ENCODE results near the gene GCFC2. TPM values are rescaled to one million over a fixed set of nuclear protein-coding genes. Genes with fewer than 3 reads are reported as not detected.
"Not testable (repeated sequence)": the region's sequence is repeated elsewhere in the genome, so short reads cannot be mapped to it uniquely, and the experiment has no call there.

GCFC2 gene
- total and polyA plus RNA-seq, 4 donors = 10.4 to 28.2 (median 17.2) TPM

DNA sequence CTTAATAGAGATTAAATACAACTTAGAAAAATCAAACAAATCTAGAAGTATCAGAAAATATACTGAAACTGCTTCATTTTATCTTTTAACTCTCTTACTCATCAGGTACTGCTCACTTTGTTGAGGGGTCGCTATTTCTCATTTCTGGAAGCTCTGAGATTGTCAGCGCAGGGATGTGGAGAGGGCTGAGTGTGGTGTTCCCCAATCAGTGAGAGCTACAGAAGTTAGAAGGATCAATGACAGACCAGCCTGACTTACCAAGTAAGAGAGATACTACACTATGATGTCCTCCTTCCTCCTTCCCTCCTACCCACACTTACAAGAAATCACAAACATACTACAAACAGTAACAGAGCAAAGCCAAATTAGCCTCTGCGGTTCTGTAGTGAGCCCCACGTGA lies 8.1 kb downstream of the GCFC2 start:
- Histone ChIP-seq H3K27ac (ENCODE audit: low read depth in 1 of 2, low read length in 2 of 2) (no peak overlapping the region), H3K4me1 (ENCODE audit: control insufficient read depth in 4 of 4, insufficient read depth in 4 of 4, low read length in 3 of 4) (peaks cover 0 to 2% (median 0%) of the 10 kb centered on the region in 4 donors), H3K9me3 (ENCODE audit: control insufficient read depth in 4 of 4, low read length in 3 of 4) (no peaks in the 10 kb centered on the region), H3K9ac (ENCODE audit: low read depth in 1 of 2, low read length in 2 of 2) (no peak overlapping the region), H3K36me3 (ENCODE audit: control insufficient read depth in 4 of 4, insufficient read depth in 3 of 4, low read depth in 1 of 4, low read length in 3 of 4) (peaks cover 10 to 63% (median 44%) of the 10 kb centered on the region in 4 donors), H3K4me3 (ENCODE audit: low read depth in 1 of 3, low read length in 3 of 3) (no peak overlapping the region), H3K27me3 (ENCODE audit: control insufficient read depth in 4 of 4, insufficient read depth in 4 of 4, low read length in 3 of 4) (no peaks in the 10 kb centered on the region)
- TF ChIP-seq JUND (IDR thresholded peaks at IDR 0.05) = no peak
- no peak for TF ChIP-seq SP1 (IDR thresholded peaks at IDR 0.05)
- WGBS = 98% methylated on average over 4 of the region's 4 CpGs
- DNase-seq (ENCODE audit: low spot score) = no peak

DNA sequence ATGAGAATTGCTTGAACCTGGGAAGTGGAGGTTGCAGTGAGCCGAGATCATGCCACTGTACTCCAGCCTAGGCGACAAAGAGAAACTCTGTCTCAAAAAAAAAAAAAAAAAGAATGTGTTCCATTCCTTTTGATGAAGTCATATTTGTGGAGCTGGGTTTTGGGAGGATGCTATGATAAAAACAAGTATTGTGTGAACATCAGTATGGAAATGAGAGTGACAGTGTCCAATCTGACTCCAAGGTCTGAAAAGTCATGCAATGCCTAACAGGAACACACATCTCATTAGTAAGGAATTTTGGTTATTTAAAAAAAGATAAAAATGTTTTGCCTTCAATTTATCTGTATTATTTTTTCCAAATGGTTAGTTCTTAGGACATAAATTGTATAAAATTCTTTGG lies 11.8 kb downstream of the GCFC2 start:
- Histone ChIP-seq H3K9me3 (ENCODE audit: control insufficient read depth in 4 of 4, low read length in 3 of 4) (no peaks in the 10 kb centered on the region), H3K27ac (ENCODE audit: low read depth in 1 of 2, low read length in 2 of 2) (no peak overlapping the region), H3K4me3 (ENCODE audit: low read depth in 1 of 3, low read length in 3 of 3) (no peak overlapping the region), H3K4me1 (ENCODE audit: control insufficient read depth in 4 of 4, insufficient read depth in 4 of 4, low read length in 3 of 4) (no peaks in the 10 kb centered on the region), H3K36me3 (ENCODE audit: control insufficient read depth in 4 of 4, insufficient read depth in 3 of 4, low read depth in 1 of 4, low read length in 3 of 4) (peaks cover 6 to 54% (median 48%) of the 10 kb centered on the region in 4 donors), H3K9ac (ENCODE audit: low read depth in 1 of 2, low read length in 2 of 2) (no peak overlapping the region), H3K27me3 (ENCODE audit: control insufficient read depth in 4 of 4, insufficient read depth in 4 of 4, low read length in 3 of 4) (no peaks in the 10 kb centered on the region)
- 95% methylated on average over 2 of the region's 2 CpGs for WGBS
- DNase-seq (ENCODE audit: low spot score) = no peak
- TF ChIP-seq, protein P1, sequence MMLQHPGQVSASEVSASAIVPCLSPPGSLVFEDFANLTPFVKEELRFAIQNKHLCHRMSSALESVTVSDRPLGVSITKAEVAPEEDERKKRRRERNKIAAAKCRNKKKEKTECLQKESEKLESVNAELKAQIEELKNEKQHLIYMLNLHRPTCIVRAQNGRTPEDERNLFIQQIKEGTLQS (IDR thresholded peaks at IDR 0.05) = no peak
- TF ChIP-seq NR2F2 (IDR thresholded peaks at IDR 0.05) = no peak
- no peak for TF ChIP-seq YY1 (IDR thresholded peaks at IDR 0.05)
- no peak for TF ChIP-seq FOXA1 (IDR thresholded peaks at IDR 0.05)
- TF ChIP-seq GABPA (IDR thresholded peaks at IDR 0.05 in 1 of 2, conservative IDR thresholded peaks at IDR 0.05 in 1 of 2) = no peak
- no peak for TF ChIP-seq RXRA (IDR thresholded peaks at IDR 0.05)
- no peak for TF ChIP-seq SP1 (IDR thresholded peaks at IDR 0.05)
- TF ChIP-seq, protein P2, sequence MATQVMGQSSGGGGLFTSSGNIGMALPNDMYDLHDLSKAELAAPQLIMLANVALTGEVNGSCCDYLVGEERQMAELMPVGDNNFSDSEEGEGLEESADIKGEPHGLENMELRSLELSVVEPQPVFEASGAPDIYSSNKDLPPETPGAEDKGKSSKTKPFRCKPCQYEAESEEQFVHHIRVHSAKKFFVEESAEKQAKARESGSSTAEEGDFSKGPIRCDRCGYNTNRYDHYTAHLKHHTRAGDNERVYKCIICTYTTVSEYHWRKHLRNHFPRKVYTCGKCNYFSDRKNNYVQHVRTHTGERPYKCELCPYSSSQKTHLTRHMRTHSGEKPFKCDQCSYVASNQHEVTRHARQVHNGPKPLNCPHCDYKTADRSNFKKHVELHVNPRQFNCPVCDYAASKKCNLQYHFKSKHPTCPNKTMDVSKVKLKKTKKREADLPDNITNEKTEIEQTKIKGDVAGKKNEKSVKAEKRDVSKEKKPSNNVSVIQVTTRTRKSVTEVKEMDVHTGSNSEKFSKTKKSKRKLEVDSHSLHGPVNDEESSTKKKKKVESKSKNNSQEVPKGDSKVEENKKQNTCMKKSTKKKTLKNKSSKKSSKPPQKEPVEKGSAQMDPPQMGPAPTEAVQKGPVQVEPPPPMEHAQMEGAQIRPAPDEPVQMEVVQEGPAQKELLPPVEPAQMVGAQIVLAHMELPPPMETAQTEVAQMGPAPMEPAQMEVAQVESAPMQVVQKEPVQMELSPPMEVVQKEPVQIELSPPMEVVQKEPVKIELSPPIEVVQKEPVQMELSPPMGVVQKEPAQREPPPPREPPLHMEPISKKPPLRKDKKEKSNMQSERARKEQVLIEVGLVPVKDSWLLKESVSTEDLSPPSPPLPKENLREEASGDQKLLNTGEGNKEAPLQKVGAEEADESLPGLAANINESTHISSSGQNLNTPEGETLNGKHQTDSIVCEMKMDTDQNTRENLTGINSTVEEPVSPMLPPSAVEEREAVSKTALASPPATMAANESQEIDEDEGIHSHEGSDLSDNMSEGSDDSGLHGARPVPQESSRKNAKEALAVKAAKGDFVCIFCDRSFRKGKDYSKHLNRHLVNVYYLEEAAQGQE (IDR thresholded peaks at IDR 0.05) = no peak

DNA sequence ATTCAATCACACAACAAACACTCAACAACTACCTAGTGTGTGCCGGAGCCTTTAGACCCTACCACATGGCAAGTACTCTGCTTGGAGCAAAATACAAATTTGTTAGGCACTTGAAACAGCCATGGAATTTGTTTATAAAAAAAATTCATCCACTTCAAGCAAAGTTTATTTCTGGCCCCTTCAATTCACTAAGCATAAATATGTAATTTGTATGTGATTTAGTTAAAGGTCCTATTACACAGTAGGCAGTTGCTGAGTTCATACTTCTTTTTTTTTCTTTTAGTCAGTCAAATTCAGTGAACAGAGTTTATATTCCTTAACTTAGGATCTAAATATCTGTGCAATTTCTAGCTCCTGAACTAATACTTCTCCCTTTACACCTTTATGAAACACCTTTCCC lies 22.5 kb downstream of the GCFC2 start:
- no peaks in the 10 kb centered on the region for H3K27me3 ChIP-seq (ENCODE audit: control insufficient read depth in 4 of 4, insufficient read depth in 4 of 4, low read length in 3 of 4)
- DNase-seq (ENCODE audit: low spot score) = no peak
- H3K27ac ChIP-seq (ENCODE audit: low read depth in 1 of 2, low read length in 2 of 2) = no peak overlapping the region
- no peak for TF ChIP-seq RAD21 (IDR thresholded peaks at IDR 0.05)
- TF ChIP-seq, protein P3, sequence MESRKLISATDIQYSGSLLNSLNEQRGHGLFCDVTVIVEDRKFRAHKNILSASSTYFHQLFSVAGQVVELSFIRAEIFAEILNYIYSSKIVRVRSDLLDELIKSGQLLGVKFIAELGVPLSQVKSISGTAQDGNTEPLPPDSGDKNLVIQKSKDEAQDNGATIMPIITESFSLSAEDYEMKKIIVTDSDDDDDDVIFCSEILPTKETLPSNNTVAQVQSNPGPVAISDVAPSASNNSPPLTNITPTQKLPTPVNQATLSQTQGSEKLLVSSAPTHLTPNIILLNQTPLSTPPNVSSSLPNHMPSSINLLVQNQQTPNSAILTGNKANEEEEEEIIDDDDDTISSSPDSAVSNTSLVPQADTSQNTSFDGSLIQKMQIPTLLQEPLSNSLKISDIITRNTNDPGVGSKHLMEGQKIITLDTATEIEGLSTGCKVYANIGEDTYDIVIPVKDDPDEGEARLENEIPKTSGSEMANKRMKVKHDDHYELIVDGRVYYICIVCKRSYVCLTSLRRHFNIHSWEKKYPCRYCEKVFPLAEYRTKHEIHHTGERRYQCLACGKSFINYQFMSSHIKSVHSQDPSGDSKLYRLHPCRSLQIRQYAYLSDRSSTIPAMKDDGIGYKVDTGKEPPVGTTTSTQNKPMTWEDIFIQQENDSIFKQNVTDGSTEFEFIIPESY (IDR thresholded peaks at IDR 0.05) = no peak
- TF ChIP-seq SP1 (IDR thresholded peaks at IDR 0.05) = no peak
- no peak for TF ChIP-seq YY1 (IDR thresholded peaks at IDR 0.05)
- no peak for TF ChIP-seq FOXA2 (IDR thresholded peaks at IDR 0.05)
- TF ChIP-seq HNF4G (IDR thresholded peaks at IDR 0.05) = no peak
- H3K36me3 ChIP-seq (ENCODE audit: control insufficient read depth in 4 of 4, insufficient read depth in 3 of 4, low read depth in 1 of 4, low read length in 3 of 4) = peaks cover 10 to 67% (median 46%) of the 10 kb centered on the region in 4 donors
- no peak overlapping the region for H3K4me3 ChIP-seq (ENCODE audit: low read depth in 1 of 3, low read length in 3 of 3)
- WGBS = 95% methylated on average over 1 of the region's 1 CpG
- no peaks in the 10 kb centered on the region for H3K4me1 ChIP-seq (ENCODE audit: control insufficient read depth in 4 of 4, insufficient read depth in 4 of 4, low read length in 3 of 4)
- no peak overlapping the region for H3K9ac ChIP-seq (ENCODE audit: low read depth in 1 of 2, low read length in 2 of 2)
- no peaks in the 10 kb centered on the region for H3K9me3 ChIP-seq (ENCODE audit: control insufficient read depth in 4 of 4, low read length in 3 of 4)

DNA sequence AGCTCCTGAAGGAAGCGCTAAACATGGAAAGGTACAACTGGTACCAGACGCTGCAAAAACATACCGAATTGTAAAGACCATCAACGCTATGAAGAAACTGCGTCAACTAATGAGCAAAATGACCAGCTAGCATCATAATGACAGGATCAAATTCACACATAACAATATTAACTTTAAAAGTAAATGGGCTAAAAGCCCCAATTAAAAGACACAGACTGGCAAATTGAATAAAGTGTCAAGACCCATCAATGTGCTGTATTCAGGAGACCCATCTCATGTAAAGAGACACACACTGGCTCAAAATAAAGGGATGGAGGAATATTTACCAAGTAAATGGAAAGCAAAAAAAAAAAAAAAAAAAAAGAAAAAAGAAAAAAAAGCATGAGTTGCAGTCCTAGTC lies 27.3 kb downstream of the GCFC2 start:
- H3K9me3 ChIP-seq (ENCODE audit: control insufficient read depth in 4 of 4, low read length in 3 of 4); H3K9ac ChIP-seq (ENCODE audit: low read depth in 1 of 2, low read length in 2 of 2); H3K27ac ChIP-seq (ENCODE audit: low read depth in 1 of 2, low read length in 2 of 2); H3K4me1 ChIP-seq (ENCODE audit: control insufficient read depth in 4 of 4, insufficient read depth in 4 of 4, low read length in 3 of 4); H3K4me3 ChIP-seq (ENCODE audit: low read depth in 1 of 3, low read length in 3 of 3); DNase-seq (ENCODE audit: low spot score); H3K27me3 ChIP-seq (ENCODE audit: control insufficient read depth in 4 of 4, insufficient read depth in 4 of 4, low read length in 3 of 4): not testable (repeated sequence)
- H3K36me3 ChIP-seq (ENCODE audit: control insufficient read depth in 4 of 4, insufficient read depth in 3 of 4, low read depth in 1 of 4, low read length in 3 of 4) = peaks cover 7 to 41% (median 24%) of the 10 kb centered on the region in 4 donors
- 97% methylated on average over 5 of the region's 5 CpGs for WGBS

Measured in liver (tissue), 9 donors.